Muscle layer of colon (tissue), 2 donors: ENCODE data around the gene TMEM8B.
"Not testable (repeated sequence)": the region's sequence is repeated elsewhere in the genome, so short reads cannot be mapped to it uniquely, and the experiment has no call there.

Experiments used
- H3K27ac ChIP-seq: one replicate; pipeline ENCODE4 v1.7.0; 2013; ENCODE audit warnings: low read depth, mild to moderate bottlenecking, low read length, moderate library complexity
- H3K27me3 ChIP-seq, 2 donors: one replicate each; pipeline ENCODE4 v1.7.0; 2013; ENCODE audit warnings: low read length in 2 of 2, mild to moderate bottlenecking in 2 of 2; ENCODE audit not compliant: insufficient read depth in 2 of 2, control insufficient read depth in 1 of 2
- H3K36me3 ChIP-seq: one replicate; pipeline ENCODE4 v1.7.0; 2013; ENCODE audit warnings: mild to moderate bottlenecking, low read length; ENCODE audit not compliant: insufficient read depth
- H3K4me1 ChIP-seq: one replicate; pipeline ENCODE4 v1.7.0; 2013; ENCODE audit warnings: mild to moderate bottlenecking, low read length; ENCODE audit not compliant: insufficient read depth
- H3K4me3 ChIP-seq, 2 donors: one replicate each; pipeline ENCODE4 v1.7.0; 2013; ENCODE audit warnings: low read length in 2 of 2, low read depth in 1 of 2, mild to moderate bottlenecking in 1 of 2, moderate library complexity in 1 of 2
- H3K9ac ChIP-seq: one replicate; pipeline ENCODE4 v1.7.0; 2013; ENCODE audit warnings: low read length
- H3K9me3 ChIP-seq: one replicate; pipeline ENCODE4 v1.7.0; 2013; ENCODE audit warnings: mild to moderate bottlenecking, low read length
- donor health status: abdominal sarcoma.
- donor health status: Adenocarcinoma of cecum.

The TMEM8B gene

GRCh38 chr9:35912791-35913400 lies 83.9 kb downstream of the TMEM8B start:
- Histone ChIP-seq H3K27me3 (no peaks in the 10 kb centered on the region), H3K4me1 (peaks cover 32% of the 10 kb centered on the region), H3K36me3 (no peaks in the 10 kb centered on the region), H3K4me3 (no peak overlapping the region), H3K27ac (no peak overlapping the region), H3K9ac (no peak overlapping the region), H3K9me3 (no peaks in the 10 kb centered on the region)

- H3K27ac ChIP-seq, H3K4me3 ChIP-seq: not testable (repeated sequence)
Observed at GRCh38 chr9:35913429-35913828, 84.4 kb downstream of the TMEM8B start.

GRCh38 chr9:35914301-35914807 lies 85.3 kb downstream of the TMEM8B start:
- Histone ChIP-seq H3K27me3 (no peaks in the 10 kb centered on the region), H3K4me1 (peaks cover 18% of the 10 kb centered on the region), H3K36me3 (no peaks in the 10 kb centered on the region), H3K9ac (no peak overlapping the region), H3K27ac (no peak overlapping the region), H3K4me3 (no peak overlapping the region), H3K9me3 (no peaks in the 10 kb centered on the region)

More at GRCh38 chr9:35913429-35913828, 84.4 kb downstream of the TMEM8B start:
- H3K4me1 ChIP-seq = peaks cover 27% of the 10 kb centered on the region
- not testable (repeated sequence) for H3K36me3 ChIP-seq, H3K9me3 ChIP-seq, H3K9ac ChIP-seq, H3K27me3 ChIP-seq
